H1 (cell line): Measurements from ENCODE around the gene JPH3. TPM values are rescaled to one million over a fixed set of nuclear protein-coding genes. Genes with fewer than 3 reads are reported as not detected.

Source experiments
- CTCF ChIA-PET: fragments of 300-600 bp; sonication (Branson Sonifier 250); formaldehyde crosslinking; loops from one replicate; lab custom pipeline; 2021; ENCODE audit not compliant: partially characterized antibody; lab: Charles Lee
- POLR2A ChIA-PET: fragments of 300-600 bp; sonication (Branson Sonifier 250); formaldehyde crosslinking; loops from one replicate; lab custom pipeline; 2021; ENCODE audit warnings: inconsistent platforms; ENCODE audit not compliant: partially characterized antibody; lab: Charles Lee
- DNase-seq, 2 experiments: peaks; one replicate each; pipeline versions ENCODE4 v3.0.0 to v3.0.0-alpha.2; 2010 to 2022; ENCODE audit warnings: low spot score in 2 of 2, low read depth in 1 of 2, mixed read lengths in 1 of 2
- FAIRE-seq: peaks from 2 replicates; lab custom pipeline; 2011; peaks lifted over from hg19 to GRCh38; lab: Jason Lieb, UNC
- H2AFZ ChIP-seq: 2 replicates; pipeline ENCODE4 v1.8.1; 2012; ENCODE audit warnings: low read length, inconsistent platforms
- H2AK5ac ChIP-seq: 2 replicates; pipeline ENCODE4 v1.6.1; 2013; ENCODE audit warnings: low read depth, low read length
- H2BK120ac ChIP-seq: replicated peaks from 2 replicates; pipeline ENCODE3; 2013; ENCODE audit warnings: low read depth, low read length, inconsistent platforms
- H2BK12ac ChIP-seq: 2 replicates; pipeline ENCODE4 v1.6.1; 2013; ENCODE audit warnings: low read depth, low read length
- H2BK15ac ChIP-seq: 2 replicates; pipeline ENCODE4 v1.6.1; 2013; ENCODE audit warnings: low read length
- H2BK20ac ChIP-seq: 2 replicates; pipeline ENCODE4 v1.6.1; 2013; ENCODE audit warnings: low read length
- H2BK5ac ChIP-seq: 2 replicates; pipeline ENCODE4 v1.6.1; 2013; ENCODE audit warnings: low read depth, low read length
- H3K14ac ChIP-seq: 2 replicates; pipeline ENCODE4 v1.6.1; 2013; ENCODE audit warnings: inconsistent platforms; ENCODE audit not compliant: insufficient read length
- H3K18ac ChIP-seq: 2 replicates; pipeline ENCODE4 v1.6.1; 2013; ENCODE audit warnings: low read length; ENCODE audit errors: extremely low read depth
- H3K23ac ChIP-seq: 2 replicates; pipeline ENCODE4 v1.6.1; 2013; ENCODE audit warnings: inconsistent platforms; ENCODE audit not compliant: insufficient read length
- H3K23me2 ChIP-seq: 2 replicates; pipeline ENCODE4 v1.6.1; 2013; ENCODE audit warnings: low read depth, low read length
- H3K27ac ChIP-seq: 2 replicates; pipeline ENCODE4 v1.6.1; 2011; ENCODE audit warnings: low read depth, low read length, inconsistent platforms
- H3K27me3 ChIP-seq, 4 experiments: replicated peaks in 1 of 4; 1 replicate in 1 of 4; 2 replicates in 3 of 4; pipeline versions ENCODE4 v1.6.1 to v1.8.1; 2011 to 2013; ENCODE audit warnings: low read length in 3 of 4, mild to moderate bottlenecking in 3 of 4, inconsistent platforms in 2 of 4, mixed read lengths in 2 of 4, moderate library complexity in 1 of 4; ENCODE audit not compliant: control insufficient read depth in 3 of 4, insufficient read depth in 3 of 4; ENCODE audit errors: extremely low read depth in 1 of 4
- H3K36me3 ChIP-seq, 4 experiments: 2 replicates each; pipeline versions ENCODE4 v1.6.1 to v1.8.1; 2011 to 2013; ENCODE audit warnings: mild to moderate bottlenecking in 4 of 4, low read length in 3 of 4, moderate library complexity in 2 of 4, control low read depth in 1 of 4, inconsistent platforms in 1 of 4; ENCODE audit not compliant: insufficient read depth in 4 of 4, control insufficient read depth in 2 of 4
- H3K4ac ChIP-seq: replicated peaks from 2 replicates; pipeline ENCODE3; 2013; ENCODE audit warnings: low read length, low read depth, mixed read lengths, inconsistent platforms; ENCODE audit not compliant: insufficient read length
- H3K4me1 ChIP-seq, 4 experiments: replicated peaks in 1 of 4; 1 replicate in 1 of 4; 2 replicates in 3 of 4; pipeline versions ENCODE4 v1.6.1 to v1.8.1; 2011 to 2013; ENCODE audit warnings: low read length in 3 of 4, inconsistent platforms in 2 of 4, mixed read lengths in 1 of 4; ENCODE audit not compliant: insufficient read depth in 4 of 4, control insufficient read depth in 3 of 4
- H3K4me2 ChIP-seq, 2 experiments: 2 replicates each; pipeline versions ENCODE4 v1.6.1 to v1.8.1; 2011 to 2013; ENCODE audit warnings: low read depth in 2 of 2, low read length in 2 of 2, control low read depth in 1 of 2, inconsistent platforms in 1 of 2, mild to moderate bottlenecking in 1 of 2; ENCODE audit not compliant: insufficient read depth in 1 of 2
- H3K4me3 ChIP-seq, 4 experiments: fragments of 200-600, 300-600 bp in 1 of 4; sonication (generic), shearing (Covaris generic), sonication (Bioruptor Twin) in 1 of 4; 2 replicates each; pipeline versions ENCODE4 v1.5.1 to v1.8.1; 2011 to 2016; ENCODE audit warnings: low read length in 4 of 4, low read depth in 3 of 4, control low read depth in 2 of 4, inconsistent platforms in 2 of 4, mild to moderate bottlenecking in 2 of 4, mixed read lengths in 1 of 4, moderate library complexity in 1 of 4; ENCODE audit not compliant: insufficient read depth in 2 of 4; ENCODE audit errors: extremely low read depth in 1 of 4
- H3K56ac ChIP-seq: replicated peaks from 2 replicates; pipeline ENCODE3; 2013; ENCODE audit warnings: low read depth, mild to moderate bottlenecking, mixed read lengths, low read length, inconsistent platforms; ENCODE audit not compliant: insufficient read length
- H3K79me1 ChIP-seq: 2 replicates; pipeline ENCODE4 v1.6.1; 2013; ENCODE audit warnings: low read depth, low read length, control low read depth
- H3K79me2 ChIP-seq, 2 experiments: 2 replicates each; pipeline versions ENCODE4 v1.6.1 to v1.8.1; 2012 to 2013; ENCODE audit warnings: low read length in 2 of 2, mild to moderate bottlenecking in 2 of 2, inconsistent platforms in 1 of 2; ENCODE audit not compliant: insufficient read depth in 2 of 2, control insufficient read depth in 1 of 2
- H3K9ac ChIP-seq, 4 experiments: replicated peaks in 1 of 4; 1 replicate in 1 of 4; 2 replicates in 3 of 4; pipeline versions ENCODE4 v1.6.1 to v1.8.1; 2011 to 2013; ENCODE audit warnings: low read depth in 3 of 4, low read length in 3 of 4, control low read depth in 2 of 4, mild to moderate bottlenecking in 2 of 4, moderate library complexity in 2 of 4, inconsistent platforms in 1 of 4; ENCODE audit errors: extremely low read depth in 1 of 4
- H3K9me3 ChIP-seq, 2 experiments: 2 replicates each; pipeline versions ENCODE4 v1.6.1 to v1.8.1; 2012 to 2013; ENCODE audit warnings: mild to moderate bottlenecking in 2 of 2, moderate library complexity in 2 of 2, control low read depth in 1 of 2, inconsistent platforms in 1 of 2, low read depth in 1 of 2, low read length in 1 of 2, mixed read lengths in 1 of 2; ENCODE audit not compliant: insufficient read depth in 2 of 2
- H4K20me1 ChIP-seq, 2 experiments: replicated peaks in 1 of 2; 2 replicates each; pipeline versions ENCODE3 to v1.8.1; 2011 to 2013; ENCODE audit warnings: inconsistent platforms in 2 of 2, low read length in 2 of 2, mild to moderate bottlenecking in 1 of 2; ENCODE audit not compliant: insufficient read depth in 2 of 2, control insufficient read depth in 1 of 2
- H4K5ac ChIP-seq: 2 replicates; pipeline ENCODE4 v1.6.1; 2013; ENCODE audit warnings: low read length, low read depth, mixed read lengths, inconsistent platforms; ENCODE audit not compliant: insufficient read length
- H4K8ac ChIP-seq: 2 replicates; pipeline ENCODE4 v1.8.0; 2013; ENCODE audit warnings: mild to moderate bottlenecking, moderate library complexity, low read length, inconsistent platforms; ENCODE audit not compliant: insufficient read depth; ENCODE audit errors: extremely low read depth
- H4K91ac ChIP-seq: replicated peaks from 2 replicates; pipeline ENCODE3; 2013; ENCODE audit warnings: low read length, mixed read lengths, inconsistent platforms; ENCODE audit not compliant: insufficient read length
- EGR1 ChIP-seq: IDR thresholded peaks from 2 replicates; pipeline ENCODE4 v1.6.1; 2011; ENCODE audit warnings: low read depth, low read length, borderline replicate concordance
- FOSL1 ChIP-seq: IDR thresholded peaks from 2 replicates; pipeline ENCODE4 v1.6.1; 2011; ENCODE audit warnings: mild to moderate bottlenecking, low read depth, low read length, moderate library complexity; ENCODE audit not compliant: insufficient read depth
- KDM1A ChIP-seq: fragments of 200-600, 300-600 bp; sonication (generic); IDR thresholded peaks from 2 replicates; pipeline ENCODE4 v1.7.1; 2016; ENCODE audit warnings: mild to moderate bottlenecking, low read length, borderline replicate concordance
- KDM4A ChIP-seq: IDR thresholded peaks from one replicate; pipeline ENCODE4 v1.7.1; 2012; ENCODE audit warnings: low read depth, mild to moderate bottlenecking, moderate library complexity, low read length, inconsistent platforms; ENCODE audit not compliant: severe bottlenecking
- MAFK ChIP-seq: IDR thresholded peaks from 2 replicates; pipeline ENCODE4 v1.6.1; 2012; ENCODE audit warnings: low read depth, mild to moderate bottlenecking, improper control_type of control experiment, low read length
- NANOG ChIP-seq: IDR thresholded peaks from 2 replicates; pipeline ENCODE4 v1.6.1; 2011; ENCODE audit warnings: low read length, low read depth, mild to moderate bottlenecking, inconsistent platforms; ENCODE audit not compliant: insufficient read depth, poor library complexity, severe bottlenecking
- RXRA ChIP-seq: IDR thresholded peaks from 2 replicates; pipeline ENCODE4 v1.6.1; 2011; ENCODE audit warnings: low read depth, mild to moderate bottlenecking, low read length, moderate library complexity; ENCODE audit not compliant: insufficient read depth
- SP4 ChIP-seq: IDR thresholded peaks from 2 replicates; pipeline ENCODE4 v1.6.1; 2012; ENCODE audit warnings: low read length, inconsistent platforms
- TAF7 ChIP-seq: optimal IDR thresholded peaks from 2 replicates; pipeline ENCODE3; 2011; ENCODE audit warnings: low read depth, mild to moderate bottlenecking, inconsistent platforms, low read length, moderate library complexity, borderline replicate concordance
- YY1 ChIP-seq: IDR thresholded peaks from 2 replicates; pipeline ENCODE4 v1.6.1; 2011; ENCODE audit warnings: low read depth, mild to moderate bottlenecking, low read length
- WGBS, 2 experiments: shearing (Covaris generic) in 1 of 2; methylation state at CpG; one replicate each; pipeline versions ENCODE4 v1.1.6 to v1.1.7; 2013 to 2015; ENCODE audit warnings: low lambda C conversion rate in 2 of 2, mixed read lengths in 2 of 2, inconsistent platforms in 1 of 2, low coverage in 1 of 2, missing lambda C conversion rate in 1 of 2; ENCODE audit not compliant: insufficient replicate concordance in 2 of 2, insufficient coverage in 1 of 2, insufficient read length in 1 of 2; ENCODE audit errors: extremely low coverage in 1 of 2, missing lambda C conversion rate in 1 of 2; 5-methylcytosine and 5-hydroxymethylcytosine counted together
- polyA plus RNA-seq, 7 experiments: library from polyadenylated mRNA; depleted of rRNA in 3 of 7; stranded (reverse) in 5 of 7; unstranded in 2 of 7; fragments of >200 nt in 5 of 7; fragments of 200-250 nt in 2 of 7; gene quantifications; 1 replicate in 5 of 7; 2 replicates in 1 of 7; 4 replicates in 1 of 7; pipeline versions ENCODE4 v1.2.1 to v1.2.3, GENCODE V29; 2011 to 2013; ENCODE audit warnings: missing spikeins in 2 of 7, mixed read lengths in 2 of 7
- total RNA-seq: library from RNA; stranded (reverse); fragmentation: NEBNext Ultra II Directional; extraction: Animal tissue kit (Norgen Biotek cat#: 25700); gene quantifications from 2 replicates; pipeline ENCODE4 v1.2.1, GENCODE V29; 2021

The JPH3 gene
- total and polyA plus RNA-seq, 2 of the 8 experiments (the other 6 are each of a cell fraction or from before 2014, with no cell fraction given): 10.3 to 28.3 TPM

DNA sequence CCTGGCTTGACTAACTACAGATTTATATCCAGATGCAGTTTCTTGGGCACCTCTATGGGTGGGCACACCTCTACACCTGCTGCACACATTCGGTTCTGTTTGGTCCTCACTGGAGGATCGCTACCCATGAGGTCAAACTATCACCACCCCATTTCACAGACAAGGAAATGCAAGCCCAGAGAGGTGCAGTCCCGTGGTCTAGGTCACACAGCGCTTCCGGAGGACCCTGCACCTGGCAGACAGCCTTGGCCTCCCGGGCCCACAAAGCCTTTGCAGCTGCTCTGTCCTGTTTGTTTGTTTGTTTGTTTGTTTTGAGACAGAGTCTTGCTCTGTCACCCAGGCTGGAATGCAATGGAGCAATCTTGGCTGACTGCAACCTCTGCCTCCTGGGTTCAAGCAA lies 39.3 kb upstream of the JPH3 start:
- FAIRE-seq: no peak
- no peak overlapping the region for H3K56ac ChIP-seq
- H3K4ac ChIP-seq: no peak overlapping the region
- H4K8ac ChIP-seq: no peak overlapping the region
- H3K27me3 ChIP-seq: no peaks in the 10 kb centered on the region
- peaks cover 4% of the 10 kb centered on the region; the same call in 1 of the 2 replicates for H3K23me2 ChIP-seq
- no peak overlapping the region for H2BK5ac ChIP-seq
- H2AFZ ChIP-seq: no peak overlapping the region
- ChIA-PET CTCF (interaction anchor here (0.7 to 3.5 kb wide), 4 partner anchors 9 to 116 kb away, joined by 3 to 45 read pairs (median 6); no protein-coding TSS in a partner anchor), POLR2A (no interaction called here)
- no peaks in the 10 kb centered on the region for H3K36me3 ChIP-seq
- no peak overlapping the region for H3K18ac ChIP-seq
- H4K91ac ChIP-seq: no peak overlapping the region
- H4K5ac ChIP-seq: no peak overlapping the region
- H3K79me2 ChIP-seq: no peaks in the 10 kb centered on the region
- no peak overlapping the region for H3K27ac ChIP-seq
- no peak overlapping the region for H3K14ac ChIP-seq
- H3K9me3 ChIP-seq: peaks cover 0 to 10% of the 10 kb centered on the region in 2 experiments; a peak in 2 of 4 replicates
- H2BK20ac ChIP-seq: no peak overlapping the region
- TF ChIP-seq SP4: no peak
- no peak for TF ChIP-seq FOSL1
- TF ChIP-seq NANOG: no peak
- no peak for TF ChIP-seq MAFK
- TF ChIP-seq RXRA: no peak
- no peak for TF ChIP-seq KDM1A
- TF ChIP-seq KDM4A: no peak
- TF ChIP-seq TAF7: no peak
- no peak for TF ChIP-seq EGR1
- TF ChIP-seq YY1: no peak
- peaks cover 0 to 6% of the 10 kb centered on the region in 2 experiments for H4K20me1 ChIP-seq
- peaks cover 0 to 3% (median 0%) of the 10 kb centered on the region in 4 experiments; a peak in 1 of 7 replicates for H3K4me1 ChIP-seq
- no peak overlapping the region for H2BK15ac ChIP-seq
- no peak overlapping the region for H3K4me2 ChIP-seq
- DNase-seq: no peak
- H2AK5ac ChIP-seq: no peak overlapping the region
- H3K4me3 ChIP-seq: no peak overlapping the region
- no peak overlapping the region for H2BK120ac ChIP-seq
- no peak overlapping the region for H3K9ac ChIP-seq
- no peaks in the 10 kb centered on the region for H3K79me1 ChIP-seq
- H3K23ac ChIP-seq: no peak overlapping the region
- no peak overlapping the region for H2BK12ac ChIP-seq
- WGBS, 2 experiments: 96% methylated on average over 6 of the region's 6 CpGs; no CpG with 5 or more reads in 1 of the 2 experiments
